GM21515 (cell line): ENCODE results near the gene GALNT17.

Experiments
- ATAC-seq: cut with Tn5 transposase; IDR thresholded peaks from one replicate; pipeline ENCODE4 v1.9.1; 2021; ENCODE audit not compliant: unreplicated experiment

Gene GALNT17

DNA sequence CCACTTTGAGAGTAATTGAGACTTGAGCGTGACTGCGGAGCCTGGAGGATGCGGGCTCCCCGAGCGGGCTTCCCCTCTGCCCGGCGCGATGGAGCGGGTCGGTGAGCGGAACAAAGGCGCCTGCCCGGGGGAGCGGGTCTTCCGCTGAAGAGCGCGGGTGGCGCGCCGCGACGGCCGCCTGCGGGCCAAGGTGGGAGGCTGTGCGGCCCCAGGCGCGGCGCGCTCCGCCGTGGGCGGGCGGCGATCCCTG, at the start of gene GALNT17:
TSS of gene GALNT17 (plus strand) at position 18 of the 250 bp plus-strand sequence.
- no peak for ATAC-seq

DNA sequence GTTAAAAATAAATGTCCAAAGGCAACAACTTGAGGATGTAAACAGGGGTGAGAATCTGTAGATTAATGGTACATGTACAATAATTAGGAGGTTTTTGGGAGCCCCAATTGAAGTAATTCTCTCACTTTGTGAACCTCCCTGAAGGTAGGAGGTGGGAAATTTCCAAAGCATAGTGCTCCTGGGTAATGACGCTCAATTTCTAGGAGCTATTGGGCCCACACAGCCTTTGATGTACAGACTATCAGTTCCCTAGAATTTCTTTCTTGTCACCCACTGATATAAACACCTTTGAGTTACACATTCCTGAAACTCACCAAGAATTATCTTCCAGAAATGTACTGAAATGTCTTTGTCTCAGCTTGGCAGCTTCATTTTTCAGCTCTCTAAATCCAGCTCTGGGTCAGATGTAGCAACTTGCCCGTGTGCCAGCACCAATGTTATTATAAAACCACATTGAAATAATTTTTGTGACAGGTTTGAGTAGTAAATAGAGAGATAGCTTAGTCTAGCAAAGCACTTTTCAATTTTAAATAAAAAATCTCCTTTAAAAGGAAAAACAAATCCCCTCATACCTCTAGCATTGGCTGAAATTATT, 36.6 kb upstream of the GALNT17 start:
- no peak for ATAC-seq

DNA sequence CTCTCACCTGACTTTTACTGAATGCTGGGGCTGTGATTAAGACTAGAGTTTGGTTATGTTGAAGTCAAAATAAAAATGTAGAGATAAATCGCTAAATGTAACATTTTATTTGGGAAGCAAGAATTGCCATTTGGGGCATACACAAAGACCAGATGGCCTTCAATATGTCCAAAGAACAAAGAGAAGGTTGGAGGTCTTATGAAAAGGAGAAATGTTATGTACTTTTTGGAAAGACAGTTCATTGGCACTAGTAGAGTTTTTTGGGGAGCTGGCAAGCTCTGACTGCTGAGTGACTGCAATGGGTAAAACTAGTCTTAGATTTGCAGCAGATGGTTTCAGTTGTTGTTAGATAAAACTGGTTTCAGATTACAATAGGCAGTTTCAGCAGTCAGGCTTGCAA, 35.6 kb upstream of the GALNT17 start:
- ATAC-seq = no peak

DNA sequence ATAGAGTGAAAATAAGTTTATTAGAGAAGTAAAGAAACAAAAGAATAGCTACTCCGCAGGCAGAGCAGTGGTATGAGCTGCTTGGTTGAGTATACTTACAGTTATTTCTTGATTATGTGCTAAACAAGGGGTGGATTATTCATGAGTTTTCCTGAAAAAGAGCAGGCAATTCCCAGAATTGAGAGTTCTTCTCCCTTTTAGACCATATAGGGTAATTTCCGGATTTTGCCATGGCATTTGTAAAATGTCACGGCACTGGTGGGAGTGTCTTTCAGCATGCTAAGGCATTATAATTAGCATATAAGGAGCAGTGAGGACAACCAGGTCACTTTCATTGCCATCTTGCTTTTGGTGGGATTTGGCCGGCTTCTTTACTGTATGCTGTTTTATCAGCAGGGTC, 25.7 kb upstream of the GALNT17 start:
- no peak for ATAC-seq

DNA sequence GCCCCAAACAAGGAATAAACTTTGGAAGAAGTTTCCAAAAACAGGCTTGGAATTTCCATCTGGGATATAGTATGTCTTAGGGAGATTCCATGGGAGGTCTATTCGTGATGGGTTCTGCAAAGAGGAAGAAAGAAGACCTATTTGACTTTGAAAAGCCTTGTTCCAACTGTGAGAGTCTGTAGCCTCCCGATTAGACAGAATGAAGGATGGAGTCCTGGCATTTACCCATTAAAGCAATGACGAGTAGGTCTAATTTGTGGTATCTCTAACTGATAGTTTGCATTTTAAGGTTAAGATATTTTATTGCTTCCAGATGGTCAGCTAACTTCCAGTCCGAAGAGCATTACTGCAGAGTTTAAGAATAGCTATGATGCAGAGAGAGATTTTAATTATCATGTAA, 19.5 kb upstream of the GALNT17 start:
- ATAC-seq = no peak

DNA sequence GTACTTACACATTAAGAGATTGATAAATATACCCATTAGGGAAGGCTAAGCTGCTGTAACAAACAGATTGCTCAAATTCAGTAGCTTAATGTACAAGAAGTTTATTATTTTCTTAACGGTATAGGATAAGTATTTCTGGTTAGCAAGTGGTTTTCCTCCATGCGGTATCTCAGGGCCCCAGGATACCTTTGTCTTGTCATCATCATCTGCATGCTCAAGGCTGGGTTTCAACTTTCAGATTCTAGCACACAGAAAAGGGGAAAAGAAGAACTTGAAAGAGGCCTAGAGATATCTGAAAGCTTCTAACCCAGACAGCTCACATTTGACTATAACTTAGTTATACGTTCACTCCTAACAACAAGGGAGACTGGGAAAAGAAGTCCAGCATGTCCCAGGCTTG, 11.8 kb upstream of the GALNT17 start:
- ATAC-seq = no peak

DNA sequence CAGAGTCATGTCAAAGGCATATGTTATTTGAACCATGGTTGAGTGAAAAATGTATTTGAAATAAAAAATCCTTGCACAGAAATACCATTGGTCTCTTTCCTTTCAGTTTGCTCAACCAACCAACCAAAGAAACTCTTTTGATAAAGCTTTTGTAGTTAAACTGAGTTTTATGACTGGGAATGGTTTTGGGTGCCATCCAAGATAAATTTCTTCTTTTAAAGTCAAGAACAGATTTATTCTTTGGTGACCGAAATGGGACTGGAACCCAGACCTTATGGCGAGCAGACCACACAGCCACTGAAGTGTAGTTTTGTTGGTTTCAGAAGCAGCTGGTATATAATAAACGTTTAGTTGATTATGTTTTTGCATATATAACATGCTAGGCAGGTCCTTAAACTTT, 2.8 kb upstream of the GALNT17 start:
- ATAC-seq = no peak

DNA sequence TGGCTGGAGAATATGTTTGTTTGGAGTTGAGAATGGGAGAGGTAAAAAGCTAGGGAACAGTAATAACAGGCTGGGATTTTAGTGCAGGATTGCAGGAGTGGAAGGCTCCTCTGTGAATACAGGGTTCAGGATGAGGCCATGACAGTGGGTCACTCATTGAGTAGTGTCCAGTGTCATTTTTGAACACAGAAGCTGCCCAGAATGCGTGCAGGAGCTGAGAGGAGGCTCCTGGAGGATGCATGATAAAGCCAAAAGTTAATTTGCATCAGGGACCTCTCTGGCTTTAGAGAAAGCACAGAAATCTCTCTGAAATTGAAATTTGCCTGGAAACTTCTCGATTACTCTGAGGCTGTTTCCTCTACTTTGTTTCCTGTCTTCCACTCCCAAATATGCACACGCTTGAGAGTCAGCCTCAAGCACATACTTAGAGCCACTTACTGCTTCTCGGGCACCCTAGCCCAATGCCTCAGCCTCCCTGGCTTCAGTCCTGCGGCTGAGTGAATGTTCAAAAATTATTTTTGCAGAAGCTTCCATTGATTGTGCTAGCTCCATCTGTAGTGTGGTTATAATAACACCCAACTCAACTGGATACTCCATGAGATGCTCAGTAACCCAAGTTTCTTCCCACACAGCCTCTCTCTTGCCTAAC, 1.8 kb upstream of the GALNT17 start:
- ATAC-seq = no peak

DNA sequence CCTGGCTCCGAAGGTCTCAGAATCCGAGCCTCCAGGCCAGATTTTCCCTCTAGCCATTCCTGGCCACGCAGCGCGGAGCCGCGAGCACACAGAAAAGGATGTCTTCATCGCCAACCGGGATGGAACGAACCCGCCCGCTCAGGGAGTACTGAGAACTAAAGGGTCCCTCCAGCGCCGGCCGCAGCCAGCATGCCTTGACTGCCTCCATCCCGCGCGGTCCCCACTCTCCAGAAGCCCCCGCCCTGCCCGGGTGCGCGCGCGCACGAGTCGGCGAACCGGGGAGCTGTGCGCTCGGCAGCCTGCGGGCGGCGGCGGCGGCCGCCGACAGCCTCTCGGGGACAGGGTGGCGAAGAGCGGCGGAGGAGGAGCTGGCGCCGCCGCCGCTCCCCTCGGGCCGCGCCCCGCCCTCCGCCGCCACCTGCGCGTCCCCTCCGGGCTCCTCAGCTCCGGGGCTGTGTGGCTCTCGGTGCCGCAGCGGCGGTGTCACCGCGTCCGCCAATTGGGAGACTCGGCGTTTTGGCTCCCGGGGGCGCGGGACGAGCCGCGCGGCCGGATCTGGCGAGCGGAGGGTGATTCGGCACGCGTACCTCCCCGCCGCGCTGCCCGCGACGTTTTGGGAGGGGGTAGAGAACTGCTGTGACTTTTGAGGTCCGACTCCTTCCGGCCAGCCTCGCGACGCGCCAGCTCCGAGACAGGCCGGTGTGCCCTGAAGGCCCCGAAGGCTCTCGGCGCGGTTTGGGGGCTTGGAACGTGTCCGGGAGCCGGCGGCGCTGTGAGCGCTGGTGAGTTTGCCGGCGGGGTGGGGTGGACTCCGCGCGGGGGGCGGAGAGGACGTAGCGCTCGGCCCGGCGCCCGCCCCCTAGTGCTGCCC, 453 bp upstream of the GALNT17 start:
- ATAC-seq = no peak

DNA sequence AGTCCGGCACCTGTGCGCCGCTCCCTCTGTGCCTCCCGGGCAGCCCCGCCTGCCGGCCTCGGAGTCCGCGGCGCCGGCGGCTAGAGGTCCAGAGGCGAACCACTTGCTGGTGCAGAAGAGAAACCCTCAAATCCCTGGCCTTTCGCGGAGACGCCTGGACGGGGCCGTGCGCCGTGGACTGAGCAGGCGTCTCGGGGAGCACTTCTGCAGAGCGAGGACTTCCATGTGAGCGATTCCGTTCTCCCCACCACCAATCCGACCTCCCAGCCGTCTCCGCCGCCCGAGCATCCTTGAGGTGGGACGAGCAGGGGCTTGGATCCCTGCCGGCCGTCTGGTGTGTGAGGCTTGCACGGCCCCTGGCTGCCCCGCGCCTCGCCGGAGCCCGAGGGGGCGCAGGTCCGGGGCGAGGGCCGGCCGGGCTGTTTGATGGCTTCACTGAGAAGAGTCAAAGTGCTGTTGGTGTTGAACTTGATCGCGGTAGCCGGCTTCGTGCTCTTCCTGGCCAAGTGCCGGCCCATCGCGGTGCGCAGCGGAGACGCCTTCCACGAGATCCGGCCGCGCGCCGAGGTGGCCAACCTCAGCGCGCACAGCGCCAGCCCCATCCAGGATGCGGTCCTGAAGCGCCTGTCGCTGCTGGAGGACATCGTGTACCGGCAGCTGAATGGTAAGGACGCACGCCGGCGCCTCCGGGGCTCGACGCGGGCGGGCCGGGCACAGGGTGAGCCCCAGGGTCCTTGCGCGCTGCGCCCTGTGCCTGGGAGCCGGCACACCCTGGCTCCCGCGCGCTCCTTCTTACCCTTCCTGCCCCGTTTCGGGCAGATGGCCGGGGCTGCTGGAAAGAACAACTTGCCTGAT, 660 bp downstream of the GALNT17 start:
- no peak for ATAC-seq

DNA sequence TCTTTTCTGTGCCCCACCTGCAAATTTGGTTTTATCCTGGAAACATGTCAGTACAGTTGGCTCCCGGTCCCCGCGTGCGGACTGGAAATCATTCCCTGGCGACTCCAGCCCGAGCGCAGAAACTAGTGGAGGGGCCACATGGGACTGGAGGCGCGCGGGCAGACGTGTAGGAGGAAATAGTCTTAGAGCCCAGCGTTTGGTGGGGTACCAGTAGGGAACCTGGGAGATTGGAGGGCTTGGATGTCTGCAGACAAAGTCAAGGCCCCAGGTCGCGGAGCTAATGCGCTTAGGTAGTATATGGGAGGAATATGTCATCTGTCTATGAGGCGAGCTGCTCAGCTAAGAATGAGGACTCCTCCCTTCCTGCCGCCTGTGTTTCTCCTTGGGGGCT, 1.3 kb downstream of the GALNT17 start:
- ATAC-seq = no peak

DNA sequence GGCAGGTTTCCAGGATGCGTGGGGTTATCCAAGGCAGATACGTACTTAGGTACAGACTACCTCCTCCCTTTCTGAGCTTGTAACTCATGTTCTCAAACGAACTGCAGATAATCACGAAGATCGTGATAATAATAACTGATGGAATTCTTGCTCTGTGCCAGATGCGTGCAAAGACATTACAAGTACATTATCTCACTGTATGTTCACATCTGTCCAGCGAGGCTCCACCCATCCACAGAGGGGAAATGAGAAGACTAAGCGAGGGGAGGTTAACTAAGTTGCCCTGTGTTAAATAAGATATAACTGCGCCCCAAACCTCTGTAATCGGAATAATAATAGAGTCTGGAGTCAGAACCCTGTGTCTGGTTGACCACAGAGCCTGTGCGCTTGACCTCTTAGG, 1.9 kb downstream of the GALNT17 start:
- no peak for ATAC-seq

DNA sequence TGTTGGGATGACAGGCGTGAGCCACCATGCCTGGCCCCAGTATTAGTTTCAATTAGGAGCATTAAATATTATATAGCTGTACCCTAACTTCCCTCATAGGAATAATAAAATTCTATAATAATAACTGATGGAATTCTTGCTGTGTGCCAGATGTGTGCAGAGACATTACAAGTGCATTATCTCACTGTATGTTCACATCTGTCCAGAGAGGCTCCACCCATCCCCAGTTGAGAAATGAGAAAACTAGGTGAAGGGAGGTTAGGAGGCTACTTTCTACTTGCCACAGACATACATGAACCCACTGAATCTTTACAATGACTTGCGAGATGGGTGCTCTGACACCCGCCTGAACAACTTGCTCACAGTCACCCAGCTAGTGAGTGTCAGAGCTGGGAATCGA, 3.2 kb downstream of the GALNT17 start:
- no peak for ATAC-seq

DNA sequence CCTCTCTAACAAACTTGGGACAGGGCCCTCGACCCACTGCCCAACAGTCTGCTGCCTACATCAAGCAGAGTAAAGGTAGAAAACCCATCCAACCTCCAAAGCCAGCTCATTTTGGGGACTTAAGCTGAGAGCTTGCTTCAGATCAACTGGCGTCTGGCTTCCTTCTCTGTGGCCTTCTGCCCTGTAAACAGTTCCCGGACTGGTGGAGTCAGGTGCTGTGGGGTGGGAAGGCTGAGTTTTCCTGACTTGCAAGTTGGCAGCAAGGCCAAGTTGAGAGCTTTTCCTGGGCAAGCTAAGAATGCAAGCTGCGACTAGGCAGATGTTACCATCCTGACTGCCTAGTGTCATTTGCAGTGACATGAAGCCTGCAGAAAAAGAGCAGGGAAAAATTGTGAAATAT, 3.7 kb downstream of the GALNT17 start:
- no peak for ATAC-seq

DNA sequence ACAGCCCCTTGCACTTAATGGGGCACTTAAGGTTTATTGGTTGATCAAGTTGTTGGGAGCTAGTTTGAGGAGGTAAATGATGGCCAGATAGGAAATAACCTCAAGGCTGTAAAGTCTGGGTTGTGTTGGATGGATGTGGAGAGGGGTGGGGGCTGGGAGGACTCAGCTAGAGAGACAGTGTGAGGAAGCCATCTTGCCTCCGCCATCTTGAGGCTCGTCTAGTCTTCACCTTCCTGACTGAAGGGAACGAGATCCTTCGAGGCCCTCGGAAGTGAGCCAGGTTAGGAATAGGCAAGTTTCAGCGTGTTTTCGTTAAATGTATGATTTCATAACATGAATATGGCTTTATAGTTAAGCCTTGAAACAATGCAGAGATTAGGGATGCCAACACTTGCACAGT, 5.5 kb downstream of the GALNT17 start:
- ATAC-seq = no peak

DNA sequence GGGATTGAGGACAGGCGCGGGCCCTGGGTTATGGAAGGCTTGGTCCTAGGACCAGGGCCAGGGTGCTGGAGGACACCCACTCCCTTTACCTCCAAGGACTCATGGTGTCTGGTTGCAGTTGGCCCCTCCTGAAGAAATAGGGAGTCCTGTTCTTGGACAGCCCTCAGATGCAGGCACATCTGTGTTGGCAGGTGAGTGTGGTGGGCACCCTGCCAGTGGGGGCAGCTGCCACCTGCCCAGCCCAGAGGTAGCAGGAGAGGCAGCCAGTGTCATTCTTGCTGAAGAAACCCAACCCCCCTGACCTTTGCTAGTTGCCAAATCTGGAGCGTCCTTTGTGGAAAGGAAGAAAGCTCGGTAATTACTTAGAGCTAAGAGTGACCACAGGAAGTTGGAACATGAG, 8.3 kb downstream of the GALNT17 start:
- no peak for ATAC-seq

DNA sequence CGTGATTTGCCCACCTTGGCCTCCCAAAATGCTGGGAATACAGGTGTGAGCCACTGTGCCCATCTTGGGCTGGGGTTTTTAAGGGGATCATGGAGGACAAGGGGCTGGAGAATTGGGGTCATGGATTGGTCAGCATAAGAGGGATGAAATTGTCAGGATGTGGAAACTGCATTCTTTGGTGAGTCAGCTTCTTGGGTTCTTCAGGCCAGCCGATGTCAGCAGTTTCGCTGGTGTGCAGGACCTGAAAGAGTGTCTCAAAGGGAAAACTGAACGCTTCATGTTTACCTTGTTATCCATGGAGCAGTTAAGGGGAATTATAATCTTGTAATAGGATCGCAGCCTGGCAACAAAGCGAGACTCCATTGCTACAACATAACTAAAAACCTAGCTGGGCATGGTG, 13.0 kb downstream of the GALNT17 start:
- ATAC-seq = no peak

DNA sequence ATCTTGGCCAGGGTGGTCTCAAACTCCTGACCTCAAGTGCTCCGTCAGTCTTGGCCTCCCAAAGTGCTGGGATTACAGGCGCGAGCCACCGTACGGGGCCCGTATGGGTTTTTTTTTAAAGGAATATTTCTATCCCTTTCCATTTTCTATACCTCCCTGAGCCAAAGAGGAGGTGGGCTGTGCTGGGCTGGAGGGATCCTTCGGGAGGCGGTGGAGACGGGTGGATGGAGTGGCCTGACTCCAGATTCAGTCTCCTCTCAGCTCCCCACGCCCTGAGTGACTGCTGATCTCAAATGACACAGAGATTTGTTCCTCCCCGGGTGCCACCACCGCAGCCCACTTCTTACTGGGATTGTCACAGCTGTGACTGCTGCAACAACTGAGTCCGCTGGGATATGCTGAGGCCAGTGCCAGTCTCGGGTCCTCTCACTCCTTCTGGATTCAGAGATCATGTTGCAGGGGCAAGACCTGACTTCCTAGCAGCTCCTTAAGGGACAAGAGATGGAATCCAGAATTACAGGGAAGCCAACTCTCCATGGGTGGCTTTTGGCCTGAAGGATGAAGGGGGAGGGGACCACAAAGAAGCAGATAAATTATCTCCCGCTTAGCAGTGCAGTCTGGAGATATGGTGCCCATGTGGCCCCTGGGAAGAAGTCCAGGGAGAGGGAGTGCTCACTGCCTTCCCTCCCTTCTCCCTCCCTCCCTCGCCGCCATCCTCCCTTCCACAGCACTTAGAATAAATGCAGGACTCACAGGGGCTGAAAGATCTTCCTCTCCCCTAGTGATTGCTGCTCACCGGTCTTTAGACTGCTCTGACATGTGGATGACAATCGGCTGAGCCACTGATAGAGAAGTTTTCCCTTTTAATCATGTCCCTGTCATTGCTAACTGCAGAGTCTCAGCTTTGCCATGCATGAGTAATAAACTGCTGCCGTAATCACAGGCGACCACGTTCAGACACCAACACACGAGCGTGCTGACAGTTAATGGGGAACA, 14.3 kb downstream of the GALNT17 start:
- no peak for ATAC-seq

DNA sequence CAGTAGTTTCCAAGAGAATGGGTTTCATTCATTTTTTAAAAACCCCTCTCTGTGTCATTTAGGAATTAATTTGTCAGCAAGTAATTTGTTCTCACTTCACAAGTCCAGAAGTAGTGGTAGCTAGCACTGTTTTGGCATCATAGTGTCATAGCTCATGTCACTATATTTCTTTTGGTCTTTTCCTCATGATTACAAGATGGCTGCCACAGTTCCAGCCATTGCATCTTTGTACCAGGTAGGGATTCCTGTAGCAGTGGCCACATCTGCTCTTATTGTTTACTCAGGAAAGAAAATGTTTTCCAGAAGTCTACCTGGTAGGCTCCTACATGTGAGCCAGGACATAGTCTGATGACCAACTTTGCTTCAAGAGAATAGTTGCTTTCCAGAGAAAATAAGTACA, 16.2 kb downstream of the GALNT17 start:
- no peak for ATAC-seq

DNA sequence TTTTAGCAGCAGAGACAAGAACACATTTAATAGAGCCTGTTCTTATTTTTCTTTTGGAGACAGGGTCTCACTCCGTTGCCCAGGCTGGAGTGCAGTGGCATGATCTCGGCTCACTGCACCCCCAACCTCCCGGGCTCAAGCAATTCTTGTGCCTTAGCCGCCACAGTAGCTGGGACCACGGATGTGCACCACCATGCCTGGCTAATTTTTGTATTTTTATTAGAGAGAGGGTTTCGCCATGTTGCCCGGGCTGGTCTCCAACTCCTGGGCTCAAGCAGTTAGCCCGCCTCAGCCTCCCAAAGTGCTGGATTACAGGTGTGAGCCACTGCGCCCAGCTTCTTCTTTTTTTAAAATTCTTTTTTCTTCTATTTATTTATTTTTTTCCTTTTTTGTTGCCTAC, 23.3 kb downstream of the GALNT17 start:
- ATAC-seq = no peak
